Mammary epithelial cell (primary cell): Measurements from ENCODE around the gene THRB.

ENCODE experiments used
- CTCF ChIP-seq, 2 donors: IDR thresholded peaks in 1 of 2; conservative IDR thresholded peaks in 1 of 2; 2 replicates each; pipeline ENCODE4 v1.5.1; 2011 to 2012; ENCODE audit warnings: inconsistent platforms in 2 of 2, low read length in 2 of 2, mild to moderate bottlenecking in 2 of 2, control low read depth in 1 of 2, low read depth in 1 of 2; ENCODE audit not compliant: insufficient read depth in 1 of 2; ENCODE audit errors: extremely low read depth in 1 of 2
- EZH2 ChIP-seq: IDR thresholded peaks from 2 replicates; pipeline ENCODE4 v1.6.1; 2012; ENCODE audit warnings: low read length, inconsistent platforms, borderline replicate concordance

GRCh38 chr3:24522146-24522579 lies 27.5 kb upstream of the THRB start:
- no peak for TF ChIP-seq CTCF (conservative IDR thresholded peaks at IDR 0.05 in 1 of 2, IDR thresholded peaks at IDR 0.05 in 1 of 2; ENCODE audit: extremely low read depth in 1 of 2, insufficient read depth in 1 of 2, low read depth in 1 of 2, low read length in 2 of 2)
- TF ChIP-seq EZH2: no peak
